ENCODE results near the gene PALM.
"Not testable (repeated sequence)": the region's sequence is repeated elsewhere in the genome, so short reads cannot be mapped to it uniquely, and the experiment has no call there.

PALM gene

DNA sequence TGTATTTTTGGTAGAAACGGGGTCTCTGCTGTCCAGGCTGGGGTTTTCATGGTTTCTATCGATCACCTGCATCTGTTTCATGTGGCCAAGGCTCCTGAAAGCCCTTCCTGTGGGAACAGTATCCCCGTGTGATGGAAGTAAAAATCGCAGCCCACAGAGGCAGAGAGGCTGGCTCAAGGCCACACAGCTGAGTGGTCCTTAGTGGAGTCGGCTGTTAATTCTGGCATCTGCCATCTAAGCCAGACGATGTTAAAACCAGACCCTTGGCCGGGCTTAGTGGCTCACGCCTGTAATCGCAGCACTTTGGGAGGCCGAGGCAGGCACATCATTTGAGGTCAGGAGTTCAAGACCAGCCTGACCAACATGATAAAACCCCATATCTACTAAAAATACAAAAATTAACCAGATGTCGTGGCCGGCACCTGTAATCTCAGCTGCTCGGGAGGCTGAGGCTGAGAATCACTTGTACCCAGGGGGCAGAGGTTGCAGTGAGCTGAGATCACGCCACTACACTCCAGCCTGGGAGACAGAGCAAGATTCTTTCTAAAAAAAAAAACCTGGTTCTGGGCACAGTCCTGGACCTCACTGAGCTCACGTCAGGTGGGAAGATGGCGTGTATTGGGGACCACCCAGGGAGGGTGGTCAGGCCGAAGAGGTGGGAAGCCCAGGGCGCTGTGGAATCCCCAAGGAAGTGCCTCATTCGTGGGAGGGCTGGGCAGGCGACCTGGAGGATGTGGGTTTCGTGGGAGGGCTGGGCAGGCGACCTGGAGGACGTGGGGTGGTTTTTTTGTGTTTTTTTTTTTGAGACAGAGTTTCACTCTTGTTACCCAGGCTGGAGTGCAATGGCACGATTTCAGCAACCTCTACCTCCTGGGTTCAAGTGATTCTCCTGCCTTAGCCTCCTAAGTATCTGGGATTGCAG, 23.7 kb downstream of the PALM start:
- no peak for DNase-seq (ENCODE audit: low read depth)

GRCh38 chr19:734716-735115, 26.0 kb downstream of the PALM start:
- DNase-seq (ENCODE audit: low read depth) = no peak

DNA sequence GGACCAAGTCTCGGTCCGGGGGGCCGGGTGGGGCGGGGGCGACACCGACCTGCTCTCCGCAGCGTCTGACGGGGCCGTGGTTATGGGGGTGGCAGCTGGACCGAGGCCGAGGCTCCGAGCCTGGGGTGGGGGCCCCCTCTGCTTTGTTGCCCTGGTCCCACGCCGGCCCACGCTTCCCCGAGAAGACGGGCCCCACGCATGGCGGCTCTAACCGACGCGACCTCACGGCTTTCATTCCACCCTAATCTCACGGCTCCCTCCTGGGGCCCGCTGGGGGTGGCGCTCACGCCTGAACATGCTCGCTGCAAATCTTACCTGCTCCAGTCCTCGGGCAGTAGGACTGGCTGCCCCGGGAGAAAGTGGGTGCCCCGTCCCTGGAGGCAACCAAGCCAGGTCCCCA, 27.4 kb downstream of the PALM start:
- DNase-seq (ENCODE audit: low read depth) = no peak

GRCh38 chr19:737591-738093, 28.9 kb downstream of the PALM start:
- DNase-seq (ENCODE audit: low read depth) = peak; percentile 37

DNA sequence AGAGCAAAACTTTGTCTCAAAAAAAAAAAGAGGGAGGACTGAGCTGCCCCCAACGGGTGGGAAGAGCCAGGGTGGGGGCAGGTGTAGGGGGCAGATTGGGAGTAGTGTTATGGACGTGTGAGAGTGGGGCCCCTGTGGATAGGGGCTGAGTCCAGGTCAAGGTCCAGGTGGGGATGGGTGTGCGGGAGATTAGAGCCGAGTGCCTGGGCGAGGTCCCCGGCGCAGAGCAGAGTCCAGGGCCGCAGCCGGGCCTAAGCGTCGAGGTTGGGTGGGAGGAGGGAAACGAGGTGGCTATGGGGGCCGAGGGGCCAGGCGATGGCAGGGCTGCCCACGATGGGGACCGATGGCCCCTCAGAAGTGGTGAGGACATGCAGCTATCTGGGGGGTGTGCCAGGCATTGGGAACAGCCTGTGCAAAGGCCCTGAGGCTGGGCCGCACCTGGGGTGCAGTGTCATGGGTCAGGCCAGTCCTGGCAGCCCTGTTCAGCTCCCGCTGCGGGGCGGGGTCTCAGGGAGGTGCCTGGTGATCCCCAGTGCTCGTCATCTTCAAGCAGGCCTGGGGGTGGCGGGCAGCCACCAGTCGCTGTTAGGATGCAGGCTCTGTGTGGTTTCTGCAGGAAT, 29.9 kb downstream of the PALM start:
- no peak for DNase-seq (ENCODE audit: low read depth)

- DNase-seq (ENCODE audit: low read depth) = no peak
Observed at GRCh38 chr19:739998-740715, 31.4 kb downstream of the PALM start.

DNA sequence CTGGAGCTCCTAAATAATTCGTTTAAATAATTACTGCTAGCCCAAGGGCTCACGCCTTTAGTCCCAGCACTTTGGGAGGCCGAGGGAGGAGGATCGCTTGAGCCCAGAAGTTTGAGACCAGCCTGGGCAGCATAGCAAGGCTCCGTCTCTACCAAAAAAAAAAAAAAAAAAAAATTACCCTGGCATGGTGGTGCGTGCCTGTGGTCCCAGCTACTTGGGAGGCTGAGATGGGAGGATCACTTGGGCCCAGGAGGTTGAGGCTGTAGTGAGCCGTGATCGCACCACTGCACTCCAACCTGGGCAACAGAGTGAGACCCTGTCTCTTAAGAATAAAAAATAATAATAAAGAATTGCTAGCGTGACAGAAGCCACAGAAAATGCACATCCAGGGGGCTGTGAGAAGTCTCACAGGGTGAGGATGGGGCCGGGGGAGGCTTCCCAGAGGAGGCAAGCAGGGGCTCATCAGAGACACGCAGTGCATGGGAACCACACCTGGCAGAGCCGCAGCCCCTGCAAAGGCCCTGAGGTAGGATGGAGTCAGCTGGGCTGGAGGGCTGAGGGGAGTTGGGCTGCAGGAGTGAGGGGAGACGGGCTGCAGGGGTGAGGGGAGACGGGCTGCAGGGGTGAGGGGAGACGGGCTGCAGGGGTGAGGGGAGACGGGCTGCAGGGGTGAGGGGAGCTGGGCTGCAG, 32.2 kb downstream of the PALM start:
- DNase-seq (ENCODE audit: low read depth) = not testable (repeated sequence)

DNA sequence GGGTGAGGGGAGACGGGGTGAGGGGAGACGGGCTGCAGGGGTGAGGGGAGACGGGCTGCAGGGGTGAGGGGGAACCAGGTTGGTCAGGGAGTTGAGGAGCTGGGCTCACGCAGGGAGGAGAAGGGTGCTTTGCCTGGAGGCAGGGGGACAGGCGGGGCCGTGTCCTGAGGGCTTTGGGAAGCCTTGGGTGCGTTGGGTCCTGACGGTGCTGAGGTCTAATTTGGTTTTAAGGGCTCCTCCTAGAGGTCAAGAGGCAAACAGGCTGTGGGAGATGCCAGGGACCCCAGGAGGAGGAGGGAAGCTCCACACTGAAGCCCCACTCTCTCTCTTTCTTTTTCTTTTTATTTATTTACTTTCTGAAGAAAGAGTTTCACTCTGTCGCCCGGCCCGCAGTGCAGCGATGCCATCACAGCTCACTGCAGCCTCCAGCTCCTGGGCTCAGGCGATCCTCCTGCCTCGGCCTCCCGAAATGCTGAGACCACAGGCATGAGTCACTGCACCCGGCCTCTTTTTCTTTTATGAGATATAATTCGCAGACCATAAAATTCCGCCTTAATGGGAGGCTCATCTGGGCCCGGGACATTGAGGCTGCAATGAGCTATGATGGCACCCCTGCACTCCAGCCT, 32.9 kb downstream of the PALM start:
- DNase-seq (ENCODE audit: low read depth) = no peak

DNA sequence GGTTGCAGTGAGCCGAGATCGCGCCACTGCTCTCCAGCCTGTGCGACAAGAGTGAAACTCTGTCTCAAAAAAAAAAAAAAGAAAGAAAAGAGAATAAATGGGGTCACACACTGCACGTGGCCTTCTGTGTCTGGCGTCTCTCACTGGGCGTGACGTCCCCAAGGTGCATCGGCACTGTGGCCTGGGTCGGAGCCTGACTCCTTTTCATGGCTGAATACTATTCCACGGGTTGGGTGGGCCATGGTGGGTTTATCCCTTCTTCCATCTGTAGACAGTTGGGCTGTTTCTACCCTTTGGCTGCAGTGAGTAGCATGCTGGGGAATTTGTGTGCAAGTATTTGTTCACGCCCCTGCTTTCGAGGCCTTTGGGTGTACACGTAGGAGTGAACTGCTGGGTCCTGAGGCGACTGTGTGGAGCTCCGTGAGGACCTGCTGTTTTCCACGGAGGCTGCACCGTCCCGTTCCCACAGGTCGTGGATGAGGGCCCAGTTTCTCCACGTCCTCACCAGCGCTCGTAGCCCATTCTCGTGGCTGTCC, 33.9 kb downstream of the PALM start:
- DNase-seq (ENCODE audit: low read depth) = no peak

- no peak for DNase-seq (ENCODE audit: low read depth)
Observed at GRCh38 chr19:743168-743687, 34.5 kb downstream of the PALM start.

DNA sequence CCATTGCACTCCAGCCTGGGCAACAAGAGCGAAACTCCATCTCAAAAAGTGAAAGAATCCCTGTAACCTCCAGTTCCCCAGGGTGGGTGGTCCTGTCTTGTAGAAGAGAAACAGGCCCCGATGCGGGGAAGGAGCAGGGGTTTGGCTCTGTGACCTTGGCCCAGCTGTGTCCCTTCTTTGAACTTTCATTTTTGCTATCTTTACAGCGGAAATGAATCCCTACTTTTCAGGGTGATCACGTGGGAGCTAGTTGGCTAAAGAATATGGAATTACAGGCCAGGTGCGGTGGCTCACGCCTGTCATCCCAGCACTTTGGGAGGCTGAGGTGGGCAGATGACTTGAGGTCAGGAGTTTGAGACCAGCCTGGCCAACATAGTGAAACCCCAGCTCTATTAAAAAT, 36.4 kb downstream of the PALM start:
- not testable (repeated sequence) for DNase-seq (ENCODE audit: low read depth)

GRCh38 chr19:746208-746819, 37.6 kb downstream of the PALM start:
- no peak for DNase-seq (ENCODE audit: low read depth)

DNA sequence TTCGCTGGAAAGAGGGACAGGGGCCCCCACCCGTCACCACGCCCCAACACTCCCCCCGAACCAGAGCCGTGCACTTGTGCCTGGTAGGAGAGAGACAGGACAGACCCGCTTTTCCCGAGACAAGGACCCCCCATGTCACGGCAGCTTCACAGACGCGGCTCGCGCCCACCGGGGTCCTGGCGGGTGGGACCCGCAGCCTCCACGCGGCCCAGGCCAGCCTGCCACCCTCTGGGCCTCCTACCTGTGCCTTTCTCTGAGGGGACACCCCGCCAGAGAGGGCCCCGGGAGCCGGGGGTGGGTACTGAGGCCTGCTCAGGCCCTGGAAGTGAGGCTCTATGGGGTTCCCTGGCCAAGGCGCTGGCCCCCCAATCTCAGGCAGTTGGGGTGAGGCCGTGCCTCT, 38.2 kb downstream of the PALM start:
- no peak for DNase-seq (ENCODE audit: low read depth)

DNA sequence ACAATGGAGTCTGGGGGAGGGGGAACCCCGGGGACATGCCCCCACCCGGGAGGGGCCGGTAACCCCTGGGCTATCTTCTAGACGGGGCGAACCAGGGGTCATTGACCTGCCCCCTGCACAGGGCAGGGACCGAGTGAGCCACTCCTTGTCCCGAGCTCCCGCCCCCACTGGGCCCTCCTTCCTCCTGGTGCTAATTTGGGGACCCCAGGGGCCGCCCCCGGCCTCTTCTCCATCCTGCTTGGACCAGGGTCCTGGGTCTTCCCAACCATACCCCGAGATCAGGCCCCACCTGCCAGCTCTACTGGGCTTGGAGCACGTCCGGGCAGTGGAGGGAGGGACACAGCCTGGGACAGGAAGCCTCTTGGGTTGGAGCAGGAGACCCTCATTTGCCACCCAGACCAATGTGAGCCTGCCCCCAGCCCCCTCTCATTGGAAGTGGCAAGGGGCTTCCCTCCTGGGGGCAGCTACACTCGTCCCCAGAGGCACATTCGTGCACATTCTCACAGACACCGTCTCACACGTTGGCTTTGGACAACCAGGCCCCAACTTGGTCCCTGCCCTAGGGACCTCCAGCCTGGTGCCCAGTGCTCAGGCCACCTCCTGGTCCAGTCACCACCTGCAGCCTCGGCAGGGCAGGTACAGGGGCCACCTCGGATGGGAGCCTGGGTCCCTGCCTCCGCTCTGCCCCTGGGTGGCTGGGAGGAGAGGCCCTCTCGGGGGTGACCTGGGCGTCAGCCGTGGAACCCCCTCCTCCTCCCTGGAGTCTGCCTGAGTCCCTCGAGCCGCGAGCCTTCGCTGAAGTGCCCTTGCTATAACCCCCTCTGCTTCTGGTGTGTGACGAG, 38.9 kb downstream of the PALM start:
- no peak for DNase-seq (ENCODE audit: low read depth)

- DNase-seq (ENCODE audit: low read depth) = no peak
Observed at GRCh38 chr19:748274-748598, 39.5 kb downstream of the PALM start.

GRCh38 chr19:749811-750210, 41.1 kb downstream of the PALM start:
- DNase-seq (ENCODE audit: low read depth) = no peak

DNA sequence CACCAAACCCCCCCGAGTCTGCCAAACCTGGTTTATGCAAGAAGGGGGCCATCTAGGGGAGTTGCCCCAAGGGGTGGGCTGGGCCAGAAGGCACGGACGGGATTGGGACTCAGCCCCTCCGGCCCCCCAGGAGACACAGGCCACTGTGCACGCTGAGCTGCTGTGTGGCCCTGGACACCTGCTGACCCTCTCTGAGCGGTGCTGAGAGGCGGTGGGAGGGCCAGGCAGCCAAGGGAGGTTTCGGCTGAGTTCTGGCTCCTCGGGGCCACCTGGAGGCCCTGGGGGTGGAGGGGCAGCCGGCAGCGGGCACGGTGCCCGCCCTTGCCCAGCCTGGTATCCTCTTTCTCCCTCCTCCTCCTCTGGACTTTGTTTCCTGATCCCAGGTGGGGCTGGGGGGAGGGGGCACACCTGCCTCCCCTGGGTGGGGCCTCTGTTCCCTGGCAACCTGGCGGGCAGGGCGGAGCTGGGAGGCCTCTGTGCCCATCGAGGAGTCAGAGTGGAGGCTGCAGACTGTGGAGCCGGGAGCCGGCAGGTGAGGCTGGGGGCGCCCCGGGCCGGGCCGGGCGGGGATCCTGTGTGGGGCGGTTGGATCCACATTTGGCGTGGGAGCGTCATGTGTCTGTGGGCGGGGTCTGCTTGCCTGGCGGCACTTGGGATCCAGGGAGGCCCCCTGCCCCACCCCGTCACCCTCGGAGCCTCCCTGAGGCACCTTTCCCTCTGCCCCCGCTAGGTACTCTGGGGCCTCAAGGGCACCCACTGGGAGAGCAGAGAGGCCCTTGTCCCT, 42.1 kb downstream of the PALM start, which contains the start of gene MISP:
MISP (plus strand) TSS at position 473 of the 784 bp plus-strand sequence. CDS start 5,835 bp downstream, outside the sequence.
- no peak for DNase-seq (ENCODE audit: low read depth)

- DNase-seq (ENCODE audit: low read depth) = no peak
Observed at GRCh38 chr19:751501-752341, 43.0 kb downstream of the PALM start.
